Measurements from ENCODE around the gene BSPRY.
A peak's percentile ranks its signal among the peaks of the same experiment; 100 is the strongest.

Gene BSPRY

DNA sequence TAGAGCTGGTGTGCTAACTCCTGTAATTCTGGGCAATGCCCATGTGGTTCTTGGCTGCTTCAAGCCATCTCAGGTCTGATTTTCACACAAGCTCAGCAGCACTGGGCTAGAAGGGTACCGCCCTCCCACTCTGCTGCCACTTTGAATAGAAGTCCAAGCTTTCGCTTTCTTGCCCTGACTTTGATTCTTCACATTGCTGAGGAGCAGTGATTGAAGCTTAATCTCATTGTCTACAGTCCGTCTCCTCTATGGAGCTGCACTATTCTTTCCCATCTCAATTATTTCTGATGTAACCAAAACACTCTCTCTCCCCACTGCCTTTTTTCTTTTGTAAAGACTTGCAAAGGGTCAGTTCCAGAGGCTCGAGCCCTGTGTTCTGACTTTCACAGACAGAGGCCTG is 33.3 kb upstream of the BSPRY start:
- no peaks in the 10 kb centered on the region for H3K36me3 ChIP-seq (ENCODE audit: control insufficient read depth, low read depth, low read length)
- no peak overlapping the region for H3K9ac ChIP-seq (ENCODE audit: low read length)
- H3K4me1 ChIP-seq (ENCODE audit: control insufficient read depth, low read depth, low read length) = no peaks in the 10 kb centered on the region
- H3K4me3 ChIP-seq (ENCODE audit: low read length) = no peak overlapping the region
- H3K27me3 ChIP-seq (ENCODE audit: control insufficient read depth, insufficient read depth, low read length) = no peaks in the 10 kb centered on the region
- H3K9me3 ChIP-seq (ENCODE audit: control insufficient read depth, low read depth, low read length) = no peaks in the 10 kb centered on the region
- no peak overlapping the region for H3K27ac ChIP-seq (ENCODE audit: low read length)

DNA sequence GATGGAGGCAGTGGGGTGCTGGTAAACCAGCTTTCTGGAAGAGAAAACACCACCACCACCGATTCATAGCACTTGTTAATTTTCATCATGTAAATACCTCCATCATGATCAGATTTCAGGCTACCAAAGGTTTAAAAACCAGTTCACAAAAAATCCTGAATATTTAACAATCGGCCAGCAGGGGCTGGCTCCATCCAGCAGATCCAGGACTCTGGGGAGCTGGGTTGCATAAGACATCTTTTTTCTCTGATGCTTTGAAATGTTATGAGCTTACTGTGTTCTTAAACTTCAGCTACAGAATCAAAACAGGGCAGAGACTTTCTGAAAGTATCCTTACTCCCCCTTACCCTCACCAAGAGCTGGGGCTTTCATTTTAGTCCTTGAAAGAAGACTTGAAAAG is 31.6 kb upstream of the BSPRY start:
- Histone ChIP-seq H3K9me3 (ENCODE audit: control insufficient read depth, low read depth, low read length) (no peaks in the 10 kb centered on the region), H3K27ac (ENCODE audit: low read length) (no peak overlapping the region), H3K4me1 (ENCODE audit: control insufficient read depth, low read depth, low read length) (no peaks in the 10 kb centered on the region), H3K9ac (ENCODE audit: low read length) (no peak overlapping the region), H3K27me3 (ENCODE audit: control insufficient read depth, insufficient read depth, low read length) (no peaks in the 10 kb centered on the region), H3K4me3 (ENCODE audit: low read length) (no peak overlapping the region), H3K36me3 (ENCODE audit: control insufficient read depth, low read depth, low read length) (no peaks in the 10 kb centered on the region)

DNA sequence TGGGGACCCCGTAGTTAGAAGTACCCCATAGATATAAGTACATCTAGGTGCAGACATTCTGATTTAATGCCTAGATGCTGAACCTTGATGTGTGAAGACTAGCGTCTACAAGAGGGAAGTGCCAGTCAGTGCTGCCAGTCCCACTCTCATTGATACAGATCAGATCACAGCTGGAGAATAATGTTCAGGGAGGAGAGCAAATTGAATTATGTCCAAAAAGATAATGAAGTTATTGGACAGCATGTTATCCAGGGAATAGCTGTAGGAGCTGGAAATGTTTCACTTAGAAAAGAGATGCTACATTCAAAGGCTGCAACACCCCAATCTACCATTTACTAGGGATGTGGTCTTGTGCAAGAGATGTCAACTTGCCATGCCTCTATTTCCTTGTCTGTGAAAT is 30.3 kb upstream of the BSPRY start:
- Histone ChIP-seq H3K4me3 (ENCODE audit: low read length) (no peak overlapping the region), H3K27ac (ENCODE audit: low read length) (no peak overlapping the region), H3K36me3 (ENCODE audit: control insufficient read depth, low read depth, low read length) (no peaks in the 10 kb centered on the region), H3K27me3 (ENCODE audit: control insufficient read depth, insufficient read depth, low read length) (no peaks in the 10 kb centered on the region), H3K4me1 (ENCODE audit: control insufficient read depth, low read depth, low read length) (no peaks in the 10 kb centered on the region), H3K9ac (ENCODE audit: low read length) (no peak overlapping the region), H3K9me3 (ENCODE audit: control insufficient read depth, low read depth, low read length) (no peaks in the 10 kb centered on the region)

DNA sequence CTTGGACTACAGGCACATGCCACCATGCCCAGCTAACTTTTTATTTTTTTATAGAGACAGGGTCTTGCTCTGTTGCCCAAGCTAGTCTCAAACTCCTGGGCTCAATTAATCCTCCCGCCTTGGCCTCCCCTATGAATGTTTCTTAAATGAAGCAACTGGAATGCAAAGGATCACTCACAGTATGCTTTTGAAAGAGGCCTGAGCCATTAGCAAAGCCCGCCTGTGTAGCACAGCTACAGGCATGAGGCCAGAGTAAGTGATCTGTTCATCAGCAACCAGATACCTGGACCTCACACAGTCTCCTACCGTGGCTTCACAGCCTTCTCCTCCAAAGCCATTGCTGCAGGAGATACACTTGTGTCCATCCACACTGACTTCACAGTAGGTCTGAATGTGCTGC is 29.3 kb upstream of the BSPRY start:
- no peak overlapping the region for H3K4me3 ChIP-seq (ENCODE audit: low read length)
- H3K9ac ChIP-seq (ENCODE audit: low read length) = no peak overlapping the region
- H3K4me1 ChIP-seq (ENCODE audit: control insufficient read depth, low read depth, low read length) = no peaks in the 10 kb centered on the region
- no peak overlapping the region for H3K27ac ChIP-seq (ENCODE audit: low read length)
- no peaks in the 10 kb centered on the region for H3K9me3 ChIP-seq (ENCODE audit: control insufficient read depth, low read depth, low read length)
- H3K36me3 ChIP-seq (ENCODE audit: control insufficient read depth, low read depth, low read length) = no peaks in the 10 kb centered on the region
- no peaks in the 10 kb centered on the region for H3K27me3 ChIP-seq (ENCODE audit: control insufficient read depth, insufficient read depth, low read length)

DNA sequence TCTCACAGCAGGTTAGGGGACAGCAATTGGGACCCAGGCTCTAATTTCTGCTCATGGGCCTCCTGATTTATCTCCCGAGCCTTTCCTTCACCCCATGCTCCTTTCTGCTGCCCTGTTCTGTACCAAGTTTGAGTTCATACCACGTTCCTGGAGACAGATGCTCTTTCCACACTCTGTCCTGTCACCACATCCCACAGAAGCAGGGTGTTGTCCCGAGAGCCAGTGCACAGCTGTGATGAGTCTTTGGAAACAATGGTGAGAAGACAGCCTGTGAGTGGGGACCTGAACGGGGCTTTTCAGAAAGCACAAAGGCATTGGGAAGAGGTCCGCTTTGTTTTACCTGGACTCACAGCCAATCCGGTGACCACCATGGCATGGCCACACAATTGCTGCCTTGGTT is 26.7 kb upstream of the BSPRY start:
- H3K36me3 ChIP-seq (ENCODE audit: control insufficient read depth, low read depth, low read length) = no peaks in the 10 kb centered on the region
- H3K9me3 ChIP-seq (ENCODE audit: control insufficient read depth, low read depth, low read length) = no peaks in the 10 kb centered on the region
- H3K4me1 ChIP-seq (ENCODE audit: control insufficient read depth, low read depth, low read length) = no peaks in the 10 kb centered on the region
- no peaks in the 10 kb centered on the region for H3K27me3 ChIP-seq (ENCODE audit: control insufficient read depth, insufficient read depth, low read length)
- H3K4me3 ChIP-seq (ENCODE audit: low read length) = no peak overlapping the region
- H3K27ac ChIP-seq (ENCODE audit: low read length) = no peak overlapping the region
- H3K9ac ChIP-seq (ENCODE audit: low read length) = no peak overlapping the region

DNA sequence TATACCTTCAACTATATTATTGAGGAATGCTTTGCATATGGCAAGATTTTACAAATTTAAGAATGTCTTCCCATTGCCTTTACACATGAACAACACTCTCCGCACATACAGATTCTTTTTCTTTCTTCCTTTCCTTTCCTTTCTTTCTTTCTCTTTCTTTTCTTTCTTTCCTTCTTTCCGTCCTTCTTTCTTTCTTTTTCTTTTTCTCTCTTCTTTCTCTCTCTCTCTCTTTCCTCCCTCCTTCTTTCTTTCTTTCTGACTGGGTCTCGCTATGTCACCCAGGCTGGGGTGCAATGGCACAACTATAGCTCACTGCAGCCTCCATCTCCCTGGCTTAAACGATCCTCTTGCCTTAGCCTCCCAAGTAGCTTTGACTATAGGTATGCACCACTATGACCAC is 23.1 kb upstream of the BSPRY start:
- no peaks in the 10 kb centered on the region for H3K4me1 ChIP-seq (ENCODE audit: control insufficient read depth, low read depth, low read length)
- H3K9ac ChIP-seq (ENCODE audit: low read length) = no peak overlapping the region
- no peaks in the 10 kb centered on the region for H3K9me3 ChIP-seq (ENCODE audit: control insufficient read depth, low read depth, low read length)
- no peak overlapping the region for H3K4me3 ChIP-seq (ENCODE audit: low read length)
- no peaks in the 10 kb centered on the region for H3K36me3 ChIP-seq (ENCODE audit: control insufficient read depth, low read depth, low read length)
- no peaks in the 10 kb centered on the region for H3K27me3 ChIP-seq (ENCODE audit: control insufficient read depth, insufficient read depth, low read length)
- no peak overlapping the region for H3K27ac ChIP-seq (ENCODE audit: low read length)

DNA sequence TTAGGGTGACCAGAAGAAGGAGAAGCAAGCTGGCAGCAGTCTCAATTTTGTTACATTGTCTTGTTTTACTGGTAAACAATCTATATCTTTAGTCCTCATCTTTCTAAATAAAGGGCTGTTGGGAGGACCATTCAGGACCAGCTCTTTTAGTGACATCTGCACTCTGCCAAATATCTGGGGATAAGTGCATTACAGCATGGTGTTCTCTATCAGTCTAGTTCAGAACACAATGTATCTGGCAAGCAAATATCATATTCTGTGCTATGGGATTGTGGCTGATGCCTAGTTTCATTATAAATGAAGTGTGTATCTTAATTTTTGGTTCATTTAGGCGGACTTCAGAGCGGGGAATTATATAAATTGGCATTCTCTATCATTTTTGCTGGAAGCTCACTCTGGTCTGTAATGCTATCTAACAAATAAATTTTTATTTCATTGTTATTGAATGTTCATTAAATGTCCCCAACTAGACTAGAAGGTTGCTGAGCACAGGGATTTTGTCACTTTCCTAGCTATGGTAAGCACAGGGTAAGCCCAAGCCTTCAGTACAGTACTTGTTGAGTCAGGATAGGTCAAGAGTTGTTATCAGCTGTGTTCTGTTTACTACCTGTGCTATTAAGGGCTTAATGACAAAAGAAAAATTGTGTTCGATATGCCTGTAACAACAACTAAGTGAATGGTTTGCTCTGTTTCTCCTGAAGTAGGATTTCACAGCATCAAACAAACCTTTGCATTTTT is 21.1 kb upstream of the BSPRY start:
- Histone ChIP-seq H3K4me1 (ENCODE audit: control insufficient read depth, low read depth, low read length) (no peaks in the 10 kb centered on the region), H3K4me3 (ENCODE audit: low read length) (no peak overlapping the region), H3K9ac (ENCODE audit: low read length) (no peak overlapping the region), H3K36me3 (ENCODE audit: control insufficient read depth, low read depth, low read length) (no peaks in the 10 kb centered on the region), H3K9me3 (ENCODE audit: control insufficient read depth, low read depth, low read length) (no peaks in the 10 kb centered on the region), H3K27me3 (ENCODE audit: control insufficient read depth, insufficient read depth, low read length) (no peaks in the 10 kb centered on the region), H3K27ac (ENCODE audit: low read length) (no peak overlapping the region)

DNA sequence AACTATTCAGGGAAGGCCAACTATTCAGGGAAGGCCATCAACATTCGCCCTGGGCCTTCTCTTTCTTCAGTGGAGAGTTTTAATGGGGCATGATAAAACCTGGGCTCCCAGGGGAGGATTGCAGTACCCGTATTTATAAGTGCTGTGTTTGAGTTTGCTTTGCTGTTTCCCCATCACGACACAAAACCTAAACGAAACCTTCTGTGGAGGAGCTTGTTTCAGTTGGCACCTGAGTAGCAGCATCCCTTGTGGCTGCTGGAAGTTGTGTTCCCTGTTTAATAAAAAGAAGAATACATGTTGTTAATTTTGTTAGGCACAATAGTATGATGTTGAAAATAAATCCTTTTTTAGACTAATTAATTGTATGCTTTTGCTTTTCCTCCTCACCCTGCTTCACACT is 17.6 kb upstream of the BSPRY start:
- Histone ChIP-seq H3K9me3 (ENCODE audit: control insufficient read depth, low read depth, low read length) (no peaks in the 10 kb centered on the region), H3K27ac (ENCODE audit: low read length) (no peak overlapping the region), H3K36me3 (ENCODE audit: control insufficient read depth, low read depth, low read length) (no peaks in the 10 kb centered on the region), H3K4me1 (ENCODE audit: control insufficient read depth, low read depth, low read length) (no peaks in the 10 kb centered on the region), H3K9ac (ENCODE audit: low read length) (no peak overlapping the region), H3K4me3 (ENCODE audit: low read length) (no peak overlapping the region), H3K27me3 (ENCODE audit: control insufficient read depth, insufficient read depth, low read length) (no peaks in the 10 kb centered on the region)

DNA sequence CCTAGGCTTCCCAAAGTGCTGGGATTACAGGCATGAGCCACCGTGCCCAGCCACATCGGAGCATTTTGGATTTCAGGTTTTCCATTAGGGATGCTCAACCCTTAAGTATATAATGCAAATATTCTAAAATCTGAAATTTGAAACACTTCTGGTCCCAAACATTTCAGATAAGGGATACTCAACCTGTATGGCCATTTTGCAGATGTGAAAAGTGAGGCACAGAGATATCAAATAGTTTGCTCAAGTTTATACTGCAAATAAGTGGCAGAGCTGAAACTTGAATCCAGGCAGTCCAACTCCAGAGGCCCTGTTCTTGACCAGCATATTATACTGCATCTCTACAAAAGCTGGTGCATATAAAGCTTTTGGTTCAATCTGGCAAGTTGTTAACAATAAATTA is 11.6 kb upstream of the BSPRY start:
- Histone ChIP-seq H3K9me3 (ENCODE audit: control insufficient read depth, low read depth, low read length) (no peaks in the 10 kb centered on the region), H3K36me3 (ENCODE audit: control insufficient read depth, low read depth, low read length) (no peaks in the 10 kb centered on the region), H3K4me3 (ENCODE audit: low read length) (no peak overlapping the region)

DNA sequence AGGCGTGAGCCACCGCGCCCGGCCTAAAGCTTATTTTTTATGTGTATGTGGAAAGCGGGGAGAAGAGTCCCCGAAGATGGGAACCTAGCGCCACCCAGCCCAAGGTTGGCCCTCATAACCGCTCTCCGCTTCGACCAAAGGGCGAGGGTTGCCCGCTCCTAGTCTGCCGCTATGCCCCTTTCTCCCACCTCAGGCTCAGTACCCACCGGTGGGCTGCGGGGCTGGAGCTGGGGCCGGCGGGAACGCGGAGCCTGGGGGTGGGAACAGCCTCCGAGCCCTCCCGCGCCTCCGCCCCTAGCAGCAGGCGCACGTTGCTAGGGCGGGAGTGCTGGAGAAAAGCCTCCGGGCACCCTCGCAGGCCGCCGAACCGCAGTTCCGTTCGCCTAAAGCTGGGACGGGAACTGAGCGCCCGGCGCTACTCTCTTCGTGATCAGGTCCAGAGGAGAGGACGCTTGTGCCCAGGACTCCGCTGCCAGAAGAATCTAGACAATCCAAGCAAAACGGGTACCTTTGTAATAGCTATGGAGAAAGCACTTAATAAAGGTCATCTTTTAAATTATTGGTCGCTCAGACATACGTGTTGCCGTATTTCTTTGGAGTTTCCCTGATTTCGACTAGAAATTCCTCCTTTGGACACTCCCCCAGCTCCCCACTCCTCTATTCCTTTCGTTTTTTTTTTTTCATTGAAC is 9.2 kb upstream of the BSPRY start, which contains the start of gene WDR31:
Gene WDR31 (minus strand): TSS at position 265 of the 689 bp plus-strand sequence. CDS start 8,253 bp downstream, outside the sequence.
- H3K4me1 ChIP-seq (ENCODE audit: control insufficient read depth, low read depth, low read length) = no peaks in the 10 kb centered on the region
- peak within 1 kb of the TSS; percentile 56 for H3K4me3 ChIP-seq (ENCODE audit: low read length)
- H3K36me3 ChIP-seq (ENCODE audit: control insufficient read depth, low read depth, low read length) = no peaks in the 10 kb centered on the region
- no peaks in the 10 kb centered on the region for H3K9me3 ChIP-seq (ENCODE audit: control insufficient read depth, low read depth, low read length)
- no peak within 1 kb of the TSS for H3K27ac ChIP-seq (ENCODE audit: low read length)
- peaks cover 13% of the 10 kb centered on the region for H3K27me3 ChIP-seq (ENCODE audit: control insufficient read depth, insufficient read depth, low read length)
- H3K9ac ChIP-seq (ENCODE audit: low read length) = peak within 1 kb of the TSS; percentile 73

More for the DNA sequence above, 11.6 kb upstream of the BSPRY start:
- Histone ChIP-seq H3K4me1 (ENCODE audit: control insufficient read depth, low read depth, low read length) (no peaks in the 10 kb centered on the region), H3K27me3 (ENCODE audit: control insufficient read depth, insufficient read depth, low read length) (peaks cover 13% of the 10 kb centered on the region), H3K9ac (ENCODE audit: low read length) (no peak overlapping the region), H3K27ac (ENCODE audit: low read length) (no peak overlapping the region)

DNA sequence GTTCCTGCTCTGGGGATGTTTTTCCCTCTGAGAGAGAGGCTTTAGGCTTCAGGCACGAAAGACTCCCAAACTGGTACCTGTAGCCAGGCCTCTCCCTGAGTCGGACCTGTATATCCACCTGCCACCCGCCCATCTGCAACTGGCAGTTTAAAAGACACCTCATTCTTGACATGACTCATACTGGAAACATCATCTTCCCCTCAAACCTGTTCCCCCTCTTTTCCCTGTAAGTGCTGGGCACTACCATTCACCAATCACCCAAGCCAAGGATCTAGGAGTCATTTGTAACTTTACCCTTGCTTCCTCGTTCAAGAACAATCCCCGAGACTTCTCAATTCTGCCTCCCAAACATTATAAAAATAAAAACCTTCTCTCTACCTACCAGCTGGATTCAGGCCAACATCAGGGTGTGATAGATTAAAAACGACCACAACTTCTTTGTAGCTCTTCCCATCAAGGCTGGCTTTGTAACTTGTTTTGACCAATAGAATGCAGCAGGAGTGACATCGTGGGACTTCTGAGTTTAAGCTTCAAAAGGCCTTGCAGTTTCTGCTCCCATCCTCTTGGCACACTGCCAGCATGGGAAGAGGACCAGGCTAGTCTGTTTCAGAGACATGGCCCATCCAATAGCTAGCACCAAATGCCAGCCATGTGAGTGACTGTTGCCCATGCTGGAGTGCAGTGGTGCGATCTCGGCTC is 7.5 kb upstream of the BSPRY start:
- Histone ChIP-seq H3K27me3 (ENCODE audit: control insufficient read depth, insufficient read depth, low read length) (peaks cover 13% of the 10 kb centered on the region), H3K27ac (ENCODE audit: low read length) (no peak overlapping the region), H3K9me3 (ENCODE audit: control insufficient read depth, low read depth, low read length) (no peaks in the 10 kb centered on the region)

More for the DNA sequence above, 7.5 kb upstream of the BSPRY start:
- Histone ChIP-seq H3K4me3 (ENCODE audit: low read length) (no peak overlapping the region), H3K4me1 (ENCODE audit: control insufficient read depth, low read depth, low read length) (no peaks in the 10 kb centered on the region), H3K9ac (ENCODE audit: low read length) (no peak overlapping the region), H3K36me3 (ENCODE audit: control insufficient read depth, low read depth, low read length) (no peaks in the 10 kb centered on the region)

Measured in iPS-18a (cell line).